Stimulated activated CD4-positive, alpha-beta T cell treated with anti-CD3 and anti-CD28 coated beads, Interleukin-4, amount 100 ng/mL, for 4 hours (primary cell): ENCODE results near the gene PTPRG.

ENCODE experiments used
- DNase-seq, 2 experiments: peaks; one replicate each; pipeline ENCODE4 v3.0.0-alpha.2; 2020

The PTPRG gene

GRCh38 chr3:61983479-61983878 is 422.1 kb downstream of the PTPRG start:
- DNase-seq = no peak

GRCh38 chr3:61985020-61985419 is 423.6 kb downstream of the PTPRG start:
- DNase-seq = no peak

- DNase-seq = no peak
Measured at GRCh38 chr3:61986473-61986872, 425.1 kb downstream of the PTPRG start.

GRCh38 chr3:61989681-61990080 is 428.3 kb downstream of the PTPRG start:
- DNase-seq = no peak

- DNase-seq = no peak
Measured at GRCh38 chr3:61990327-61991027, 429.1 kb downstream of the PTPRG start.

- no peak for DNase-seq
Measured at GRCh38 chr3:61991706-61992105, 430.3 kb downstream of the PTPRG start.

GRCh38 chr3:61996366-61996765 is 435.0 kb downstream of the PTPRG start:
- no peak for DNase-seq

- no peak for DNase-seq
Measured at GRCh38 chr3:61997101-61997500, 435.7 kb downstream of the PTPRG start.

GRCh38 chr3:62003835-62004234 is 442.5 kb downstream of the PTPRG start:
- no peak for DNase-seq

- DNase-seq = no peak
Measured at GRCh38 chr3:62007036-62007435, 445.7 kb downstream of the PTPRG start.

- no peak for DNase-seq
Measured at GRCh38 chr3:62010989-62011388, 449.6 kb downstream of the PTPRG start.

- no peak for DNase-seq
Measured at GRCh38 chr3:62011666-62012065, 450.3 kb downstream of the PTPRG start.

- DNase-seq = no peak
Measured at GRCh38 chr3:62013951-62014350, 452.6 kb downstream of the PTPRG start.

- DNase-seq = no peak
Measured at GRCh38 chr3:62015111-62015510, 453.7 kb downstream of the PTPRG start.

GRCh38 chr3:62019906-62020305 is 458.5 kb downstream of the PTPRG start:
- no peak for DNase-seq

- DNase-seq = no peak
Measured at GRCh38 chr3:62020706-62021105, 459.3 kb downstream of the PTPRG start.

GRCh38 chr3:62022312-62022711 is 460.9 kb downstream of the PTPRG start:
- DNase-seq = no peak

GRCh38 chr3:62024882-62025281 is 463.5 kb downstream of the PTPRG start:
- DNase-seq = no peak

- DNase-seq = no peak
Measured at GRCh38 chr3:62025913-62026312, 464.5 kb downstream of the PTPRG start.

- no peak for DNase-seq
Measured at GRCh38 chr3:62027241-62027640, 465.9 kb downstream of the PTPRG start.

- DNase-seq = no peak
Measured at GRCh38 chr3:62027796-62028195, 466.4 kb downstream of the PTPRG start.

GRCh38 chr3:62028236-62028635 is 466.9 kb downstream of the PTPRG start:
- DNase-seq = no peak

GRCh38 chr3:62032738-62033137 is 471.4 kb downstream of the PTPRG start:
- DNase-seq = no peak

- DNase-seq = no peak
Measured at GRCh38 chr3:62035402-62036057, 474.2 kb downstream of the PTPRG start.

- no peak for DNase-seq
Measured at GRCh38 chr3:62036726-62037125, 475.4 kb downstream of the PTPRG start.
